Measurements from ENCODE around the gene LRRC71. TPM values are rescaled to one million over a fixed set of nuclear protein-coding genes. Genes with fewer than 3 reads are reported as not detected.

LRRC71 gene
- total RNA-seq, 1 experiment from 2014 or later: not detected

DNA sequence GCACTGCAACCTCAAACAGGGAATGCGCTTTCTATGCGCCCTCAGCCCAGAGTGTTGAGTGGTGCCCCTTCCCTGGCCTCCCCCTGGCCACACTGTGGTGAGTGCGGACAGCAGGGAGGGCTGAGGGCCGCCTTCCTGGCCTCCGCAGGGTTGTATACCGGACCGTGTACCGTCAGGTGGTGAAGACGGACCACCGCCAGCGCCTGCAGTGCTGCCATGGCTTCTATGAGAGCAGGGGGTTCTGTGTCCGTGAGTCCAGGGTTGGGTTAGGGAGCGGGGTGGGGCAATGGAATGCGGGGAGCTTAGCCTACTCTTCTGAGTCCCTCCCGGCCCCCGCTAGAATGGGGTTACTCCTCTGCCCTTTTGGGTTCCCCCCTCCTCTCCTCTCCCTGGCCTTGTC lies 15.3 kb upstream of the LRRC71 start:
- no peak for DNase-seq (ENCODE audit: low read depth)

DNA sequence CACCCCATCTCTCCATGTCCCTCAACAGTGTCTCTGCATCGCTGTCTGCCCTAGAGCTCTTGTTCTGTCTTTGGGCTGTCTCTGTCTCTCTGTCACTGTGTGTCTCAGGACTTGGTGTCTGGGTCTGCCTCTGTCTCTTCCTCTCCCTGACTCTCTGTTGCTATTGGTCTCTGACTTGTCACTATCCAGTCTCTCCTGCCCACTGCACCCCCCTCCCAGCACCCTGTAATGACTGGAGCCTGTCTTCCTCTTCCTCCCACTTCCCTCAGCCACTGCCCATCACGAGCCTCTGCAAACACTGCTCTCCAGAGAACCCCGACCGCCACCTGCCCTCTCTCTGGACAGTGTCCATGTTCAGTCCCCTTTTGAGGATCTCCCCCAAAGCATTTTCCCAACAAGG lies 14.8 kb upstream of the LRRC71 start:
- DNase-seq (ENCODE audit: low read depth): no peak

DNA sequence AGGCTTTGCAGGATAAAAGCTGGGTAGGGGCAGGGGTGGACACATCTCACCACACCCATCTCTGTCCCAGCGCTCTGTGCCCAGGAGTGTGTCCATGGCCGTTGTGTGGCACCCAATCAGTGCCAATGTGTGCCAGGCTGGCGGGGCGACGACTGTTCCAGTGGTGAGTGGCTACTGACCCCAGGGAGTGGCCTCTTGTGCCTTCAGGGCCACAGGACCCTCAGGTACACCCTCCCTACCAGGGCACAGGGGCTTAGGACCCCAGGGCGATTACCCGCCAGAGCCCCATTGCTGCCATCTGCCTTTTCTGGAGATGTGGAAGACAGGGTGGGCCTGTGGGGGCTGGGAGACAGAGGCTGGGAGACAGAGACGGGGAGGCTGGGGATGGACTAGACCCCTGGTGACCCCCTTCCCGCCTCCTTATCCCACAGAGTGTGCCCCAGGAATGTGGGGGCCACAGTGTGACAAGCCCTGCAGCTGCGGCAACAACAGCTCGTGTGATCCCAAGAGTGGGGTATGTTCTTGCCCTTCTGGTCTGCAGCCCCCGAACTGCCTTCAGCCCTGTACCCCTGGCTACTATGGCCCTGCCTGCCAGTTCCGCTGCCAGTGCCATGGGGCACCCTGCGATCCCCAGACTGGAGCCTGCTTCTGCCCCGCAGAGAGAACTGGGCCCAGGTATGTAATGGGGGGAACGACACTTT lies 14.1 kb upstream of the LRRC71 start:
- no peak for DNase-seq (ENCODE audit: low read depth)

DNA sequence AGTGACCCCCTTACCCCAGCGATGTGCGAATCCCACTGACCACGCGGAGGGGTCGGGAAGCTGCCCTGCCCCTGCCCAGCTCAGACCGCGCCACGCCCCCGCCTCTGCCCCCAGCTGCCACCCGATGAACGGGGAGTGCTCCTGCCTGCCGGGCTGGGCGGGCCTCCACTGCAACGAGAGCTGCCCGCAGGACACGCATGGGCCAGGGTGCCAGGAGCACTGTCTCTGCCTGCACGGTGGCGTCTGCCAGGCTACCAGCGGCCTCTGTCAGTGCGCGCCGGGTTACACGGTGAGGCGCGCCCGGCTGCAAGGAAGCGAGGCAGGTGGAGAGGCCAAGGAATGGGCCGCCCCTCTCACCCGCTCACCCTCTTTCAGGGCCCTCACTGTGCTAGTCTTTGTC lies 11.9 kb upstream of the LRRC71 start:
- no peak for DNase-seq (ENCODE audit: low read depth)

DNA sequence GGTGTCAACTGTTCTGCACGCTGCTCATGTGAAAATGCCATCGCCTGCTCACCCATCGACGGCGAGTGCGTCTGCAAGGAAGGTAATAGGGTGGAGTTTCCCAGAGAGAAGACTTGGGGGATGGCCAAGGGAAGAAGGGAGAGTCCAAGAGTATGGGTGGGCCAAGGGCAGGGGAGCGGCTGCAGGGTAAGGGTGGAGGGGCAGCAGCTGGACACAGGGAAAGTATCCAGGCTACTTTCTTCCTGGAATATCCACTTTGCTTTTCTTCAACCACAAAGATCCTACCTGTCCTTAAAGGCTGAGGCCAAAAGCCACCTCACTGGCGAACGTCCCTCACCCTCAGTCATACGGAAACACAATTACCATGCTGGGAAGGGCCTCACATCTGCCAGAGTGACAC lies 11.5 kb upstream of the LRRC71 start:
- no peak for DNase-seq (ENCODE audit: low read depth)

DNA sequence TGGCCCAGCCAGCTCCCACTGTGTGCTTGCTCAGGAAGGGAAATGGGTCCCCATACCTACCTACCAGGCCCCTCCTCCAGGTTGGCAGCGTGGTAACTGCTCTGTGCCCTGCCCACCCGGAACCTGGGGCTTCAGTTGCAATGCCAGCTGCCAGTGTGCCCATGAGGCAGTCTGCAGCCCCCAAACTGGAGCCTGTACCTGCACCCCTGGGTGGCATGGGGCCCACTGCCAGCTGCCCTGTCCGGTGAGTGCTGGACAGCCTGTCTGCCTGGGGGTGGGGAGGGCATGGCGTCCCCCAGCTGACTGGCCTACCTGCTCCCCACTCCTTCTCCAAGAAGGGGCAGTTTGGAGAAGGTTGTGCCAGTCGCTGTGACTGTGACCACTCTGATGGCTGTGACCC lies 10.8 kb upstream of the LRRC71 start:
- DNase-seq (ENCODE audit: low read depth): no peak

DNA sequence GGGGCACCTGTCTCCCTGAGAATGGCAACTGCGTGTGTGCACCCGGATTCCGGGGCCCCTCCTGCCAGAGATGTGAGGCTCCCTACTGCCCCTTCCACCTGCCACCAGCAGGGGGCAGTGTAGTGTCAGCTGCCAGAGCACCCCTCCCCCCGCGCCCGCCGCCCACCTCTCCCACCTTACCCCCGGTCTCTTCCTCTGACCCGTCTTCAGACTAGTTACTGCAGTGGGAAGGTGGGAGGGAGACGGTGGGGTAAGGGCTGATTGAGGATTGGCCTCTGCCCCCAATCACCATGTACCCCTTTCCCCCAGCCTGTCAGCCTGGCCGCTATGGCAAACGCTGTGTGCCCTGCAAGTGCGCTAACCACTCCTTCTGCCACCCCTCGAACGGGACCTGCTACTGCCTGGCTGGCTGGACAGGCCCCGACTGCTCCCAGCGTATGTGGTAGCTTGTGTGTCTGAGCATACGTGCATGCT lies 10.1 kb upstream of the LRRC71 start:
- peak; percentile 47 for DNase-seq (ENCODE audit: low read depth)

DNA sequence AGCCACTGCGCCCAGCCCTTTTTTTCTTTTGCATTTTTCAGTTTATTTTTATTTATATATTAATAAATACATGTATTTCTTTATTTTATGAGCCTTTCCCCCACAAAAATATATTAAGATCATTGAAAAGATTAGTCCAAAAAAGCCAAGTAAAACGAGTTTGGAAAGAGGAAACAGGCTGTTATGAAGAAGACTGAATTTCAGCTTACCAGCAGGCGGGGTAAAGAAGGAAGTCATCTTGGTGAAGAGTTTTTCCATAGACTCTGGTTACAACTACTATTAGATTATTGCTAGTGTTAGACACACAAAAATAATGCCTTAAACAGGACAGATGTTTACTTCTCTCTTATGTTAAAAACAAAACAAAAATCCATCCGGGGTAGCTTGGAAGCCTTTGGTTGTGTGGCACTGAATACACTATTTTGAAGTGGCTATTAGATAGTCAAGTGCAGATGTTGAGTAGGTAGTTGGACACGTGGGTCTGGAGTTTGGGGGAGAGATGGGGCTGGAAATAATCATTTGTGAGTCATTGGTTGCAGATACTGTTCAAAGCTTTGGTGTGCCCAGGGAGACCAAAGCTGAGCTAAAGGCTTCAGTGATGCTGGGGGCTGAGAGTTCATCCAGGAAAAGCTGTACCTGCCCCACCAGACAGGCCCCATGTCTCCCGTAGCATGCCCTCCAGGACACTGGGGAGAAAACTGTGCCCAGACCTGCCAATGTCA lies 8.7 kb upstream of the LRRC71 start:
- no peak for DNase-seq (ENCODE audit: low read depth)

DNA sequence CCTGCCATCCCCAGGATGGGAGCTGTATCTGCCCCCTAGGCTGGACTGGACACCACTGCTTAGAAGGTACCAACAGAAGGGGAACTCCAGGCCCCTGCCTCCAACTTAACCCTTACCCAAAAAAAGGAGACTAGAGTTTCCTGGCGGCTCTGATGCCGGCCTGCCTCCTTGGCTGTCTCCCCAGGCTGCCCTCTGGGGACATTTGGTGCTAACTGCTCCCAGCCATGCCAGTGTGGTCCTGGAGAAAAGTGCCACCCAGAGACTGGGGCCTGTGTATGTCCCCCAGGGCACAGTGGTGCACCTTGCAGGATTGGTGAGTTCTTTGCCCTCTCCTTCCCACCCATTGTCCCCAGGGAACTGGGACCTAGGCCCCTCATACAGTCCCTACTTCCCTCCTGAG lies 8.1 kb upstream of the LRRC71 start:
- DNase-seq (ENCODE audit: low read depth): no peak

DNA sequence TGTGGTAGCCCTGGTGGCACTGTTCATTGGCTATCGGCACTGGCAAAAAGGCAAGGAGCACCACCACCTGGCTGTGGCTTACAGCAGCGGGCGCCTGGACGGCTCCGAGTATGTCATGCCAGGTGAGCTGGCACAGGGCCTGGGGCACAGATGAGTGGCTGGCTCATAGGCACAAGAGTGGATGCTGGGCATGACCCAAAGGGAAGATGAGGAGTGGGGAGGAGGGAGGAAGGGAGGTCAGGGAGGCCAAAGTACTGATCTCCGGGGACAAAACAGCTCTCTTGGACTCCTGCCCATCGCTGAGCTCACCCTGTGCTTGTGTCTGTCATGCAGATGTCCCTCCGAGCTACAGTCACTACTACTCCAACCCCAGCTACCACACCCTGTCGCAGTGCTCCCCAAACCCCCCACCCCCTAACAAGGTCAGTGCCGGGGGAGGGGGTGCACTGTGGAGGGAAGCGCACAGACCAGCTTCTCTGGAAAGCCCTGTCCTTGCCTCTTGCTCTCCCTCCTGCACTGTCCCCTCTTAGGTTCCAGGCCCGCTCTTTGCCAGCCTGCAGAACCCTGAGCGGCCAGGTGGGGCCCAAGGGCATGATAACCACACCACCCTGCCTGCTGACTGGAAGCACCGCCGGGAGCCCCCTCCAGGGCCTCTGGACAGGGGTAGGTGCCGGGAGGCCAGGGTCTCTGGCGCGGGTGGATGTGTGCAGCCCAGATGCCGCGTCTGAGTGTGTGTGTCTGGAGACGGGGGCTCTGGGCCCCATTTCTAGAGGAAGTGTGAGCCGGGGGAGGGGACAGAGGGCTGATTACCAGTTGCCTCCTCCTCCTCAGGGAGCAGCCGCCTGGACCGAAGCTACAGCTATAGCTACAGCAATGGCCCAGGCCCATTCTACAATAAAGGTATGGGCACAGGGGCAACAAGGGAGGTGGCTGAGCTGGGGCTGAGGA lies 7.3 kb upstream of the LRRC71 start:
- no peak for DNase-seq (ENCODE audit: low read depth)

DNA sequence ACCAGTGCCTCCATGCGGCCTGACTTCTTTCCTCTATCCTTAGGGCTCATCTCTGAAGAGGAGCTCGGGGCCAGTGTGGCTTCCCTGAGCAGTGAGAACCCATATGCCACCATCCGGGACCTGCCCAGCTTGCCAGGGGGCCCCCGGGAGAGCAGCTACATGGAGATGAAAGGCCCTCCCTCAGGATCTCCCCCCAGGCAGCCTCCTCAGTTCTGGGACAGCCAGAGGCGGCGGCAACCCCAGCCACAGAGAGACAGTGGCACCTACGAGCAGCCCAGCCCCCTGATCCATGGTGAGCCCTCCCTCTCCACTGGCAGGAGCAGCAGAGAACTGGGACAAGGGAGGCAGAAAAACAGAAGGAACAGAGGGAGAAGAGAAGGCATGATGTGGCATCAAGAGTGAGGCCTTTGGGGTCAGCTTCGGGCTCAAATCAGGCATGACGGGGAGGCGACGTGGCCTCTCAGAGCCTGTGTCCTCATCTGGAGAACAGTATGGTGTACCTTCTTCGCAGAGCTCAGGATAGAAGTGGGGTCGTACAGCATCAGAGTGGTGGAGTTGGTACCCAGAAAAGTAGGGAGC lies 6.5 kb upstream of the LRRC71 start:
- no peak for DNase-seq (ENCODE audit: low read depth)

DNA sequence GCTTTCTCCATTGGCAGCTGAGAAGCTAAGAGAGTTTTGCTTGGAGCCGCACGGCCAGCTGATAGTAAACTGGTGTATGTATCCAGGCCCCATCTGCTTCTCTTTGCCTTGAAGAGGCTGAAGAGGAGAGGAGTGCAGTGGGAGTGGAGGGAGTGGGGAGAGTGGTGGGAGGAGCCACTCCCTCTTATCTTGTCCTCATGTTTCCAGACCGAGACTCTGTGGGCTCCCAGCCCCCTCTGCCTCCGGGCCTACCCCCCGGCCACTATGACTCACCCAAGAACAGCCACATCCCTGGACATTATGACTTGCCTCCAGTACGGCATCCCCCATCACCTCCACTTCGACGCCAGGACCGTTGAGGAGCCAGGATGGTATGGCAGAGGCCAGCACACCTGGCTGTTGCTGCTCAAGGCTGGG lies 6.0 kb upstream of the LRRC71 start:
- peak; percentile 56 for DNase-seq (ENCODE audit: low read depth)

DNA sequence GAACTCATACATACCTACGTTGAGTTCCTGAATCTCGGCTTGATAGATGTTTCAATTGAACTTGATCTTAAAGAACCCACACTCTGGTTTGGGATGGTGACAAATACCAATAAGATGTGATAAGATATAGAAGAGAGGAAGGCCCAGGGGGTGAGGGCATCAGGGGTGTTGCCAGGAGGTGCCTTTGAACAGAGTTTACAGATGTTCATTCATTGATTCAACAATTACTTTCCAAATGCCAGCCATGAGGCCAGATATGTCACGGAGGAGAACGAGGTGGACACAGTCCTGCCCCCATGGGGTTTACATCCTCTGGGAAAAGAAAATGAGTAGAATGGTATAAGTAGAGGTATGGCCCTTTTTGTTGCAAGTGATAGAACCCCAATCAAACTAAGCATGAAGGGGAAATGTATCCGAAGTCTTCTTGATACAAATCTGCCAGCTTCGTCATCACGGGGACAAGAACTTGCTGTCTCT lies 659 bp downstream of the LRRC71 start:
- no peak for DNase-seq (ENCODE audit: low read depth)

DNA sequence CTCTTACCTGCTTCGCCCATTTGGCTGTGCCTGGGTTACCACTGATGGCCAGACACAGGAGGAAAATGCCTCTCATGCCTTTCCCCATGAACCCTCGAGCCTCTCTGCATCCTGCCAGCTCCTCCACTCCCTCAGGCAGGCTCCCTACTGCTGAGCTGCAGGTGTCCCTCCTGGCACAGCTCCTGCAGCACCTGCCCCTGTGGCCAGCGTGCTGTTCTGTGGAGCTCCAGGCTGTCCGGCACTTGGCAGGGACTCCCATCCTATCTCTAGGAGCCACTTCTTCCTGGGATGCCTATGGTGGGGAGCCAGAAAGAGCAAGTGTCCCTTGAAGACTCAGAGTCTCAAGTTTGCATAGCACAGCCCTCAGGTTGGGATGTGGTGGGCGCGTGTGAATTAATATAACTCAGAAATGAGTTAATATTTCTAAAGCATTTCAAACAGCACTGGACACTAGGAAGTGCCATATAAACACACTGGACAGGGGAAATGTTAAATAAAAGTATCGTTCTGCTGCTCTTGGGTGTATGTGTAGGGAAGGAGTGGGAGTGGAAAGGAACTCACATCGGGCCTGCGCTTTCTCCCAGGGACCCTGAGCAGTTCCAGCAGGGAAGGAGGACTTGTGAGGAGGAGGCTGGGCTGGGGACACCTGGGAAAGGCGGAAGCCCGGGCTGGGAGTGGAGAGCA lies 2.7 kb downstream of the LRRC71 start:
- no peak for DNase-seq (ENCODE audit: low read depth)

DNA sequence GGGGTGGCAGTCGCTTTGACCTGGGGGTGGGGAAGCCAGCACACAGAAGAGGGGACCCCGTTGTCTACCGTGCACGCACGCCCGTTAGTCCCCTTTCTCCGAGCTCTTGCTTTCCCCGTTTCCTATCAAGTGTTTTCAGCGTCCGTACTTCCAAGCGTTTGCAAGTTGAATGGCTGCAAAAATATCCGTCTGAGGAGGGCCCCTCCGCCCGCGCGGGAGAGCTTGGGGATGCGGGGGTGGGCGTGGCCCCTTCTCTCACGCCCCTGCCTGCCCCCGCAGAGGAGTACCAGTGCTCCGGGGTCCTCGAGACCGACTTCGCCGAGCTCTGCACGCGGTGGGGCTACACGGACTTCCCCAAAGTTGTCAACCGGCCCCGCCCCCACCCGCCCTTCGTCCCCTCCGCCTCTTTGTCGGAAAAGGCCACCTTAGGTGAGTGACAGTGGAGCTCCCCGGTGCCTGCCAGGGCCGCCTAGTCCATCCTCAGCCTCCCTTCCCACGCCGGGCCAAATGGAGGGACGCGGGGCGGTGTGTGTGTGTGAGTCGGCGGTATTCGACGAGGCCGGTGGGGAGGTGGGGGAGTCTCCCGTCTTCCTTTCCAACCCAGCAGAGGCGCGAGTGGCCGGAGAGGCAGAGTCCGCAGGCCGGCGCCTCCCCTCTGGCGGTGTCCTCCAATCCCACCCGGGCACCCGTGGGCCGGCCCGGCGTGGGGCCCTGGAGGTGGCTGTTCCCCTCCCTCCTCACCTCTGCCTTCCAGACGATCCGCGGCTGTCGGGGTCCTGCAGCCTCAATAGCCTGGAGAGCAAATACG lies 3.4 kb downstream of the LRRC71 start:
- no peak for DNase-seq (ENCODE audit: low read depth)

DNA sequence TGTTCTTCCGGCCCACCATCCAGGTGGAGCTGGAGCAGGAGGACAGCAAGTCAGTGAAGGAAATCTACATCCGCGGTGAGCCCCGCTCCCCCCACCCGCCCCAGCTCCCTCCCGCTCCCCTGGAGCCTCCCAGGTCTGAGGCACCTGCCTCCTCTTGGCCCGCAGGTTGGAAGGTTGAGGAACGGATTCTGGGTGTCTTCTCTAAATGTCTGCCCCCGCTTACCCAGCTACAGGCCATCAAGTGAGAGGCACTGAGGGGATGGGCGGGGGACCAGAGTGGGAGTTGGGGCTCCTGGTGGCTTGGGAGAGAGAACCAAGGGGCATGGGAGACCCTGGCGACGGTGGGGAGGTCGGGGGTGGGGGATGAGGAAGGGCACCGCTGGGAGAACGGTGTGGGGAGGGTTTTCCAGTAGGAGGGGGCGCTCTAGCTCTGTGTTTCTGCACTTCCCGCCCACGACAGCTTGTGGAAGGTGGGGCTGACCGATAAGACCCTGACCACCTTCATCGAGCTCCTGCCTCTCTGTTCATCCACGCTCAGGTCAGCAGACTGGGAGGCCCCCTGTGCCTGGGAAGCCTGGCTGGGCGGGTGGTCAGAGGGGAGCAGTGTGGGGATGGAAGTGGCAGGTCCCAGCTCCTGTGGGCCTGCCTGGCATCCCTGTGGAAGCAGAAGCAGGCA lies 4.2 kb downstream of the LRRC71 start:
- no peak for DNase-seq (ENCODE audit: low read depth)

DNA sequence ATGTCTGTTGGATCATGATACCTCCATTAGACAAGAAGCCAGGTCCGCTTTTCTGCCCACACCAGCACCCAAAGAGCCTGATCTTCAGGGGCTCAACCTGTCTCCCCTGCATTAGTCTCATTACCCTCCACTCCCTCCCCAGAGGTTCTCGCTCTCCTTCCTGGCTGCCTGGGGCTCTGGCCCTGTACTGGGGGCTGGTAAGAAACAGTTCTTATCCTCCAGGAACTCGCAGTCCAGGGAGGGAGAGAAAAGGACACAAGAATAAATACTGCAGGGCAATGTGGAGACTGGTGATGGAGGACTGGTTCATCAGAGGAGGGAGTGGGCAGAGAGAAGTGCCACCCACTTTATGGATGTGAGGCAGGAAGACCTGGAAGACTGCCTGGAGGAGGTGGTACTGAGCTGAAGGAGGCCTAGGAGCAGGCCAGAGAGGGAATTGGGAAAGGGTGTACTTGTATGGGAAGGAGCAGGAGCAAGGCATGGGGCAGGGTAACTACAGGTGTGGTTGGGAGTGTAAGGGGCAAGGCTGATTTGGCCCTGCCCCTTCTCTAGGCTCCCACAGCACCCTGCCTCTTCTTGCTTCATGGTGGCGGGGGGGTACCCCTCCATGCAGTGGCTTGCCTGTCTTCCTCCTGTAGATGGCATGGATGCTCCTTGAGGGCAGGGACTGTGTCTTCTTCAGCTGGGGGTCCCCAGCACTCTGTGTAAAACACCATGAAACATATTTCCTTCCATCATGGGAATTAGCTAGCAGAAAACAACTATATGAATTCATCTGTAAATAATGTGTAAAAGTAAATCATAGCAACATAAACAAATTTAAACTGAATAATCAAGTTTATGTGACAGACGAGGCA lies 5.0 kb downstream of the LRRC71 start:
- no peak for DNase-seq (ENCODE audit: low read depth)

DNA sequence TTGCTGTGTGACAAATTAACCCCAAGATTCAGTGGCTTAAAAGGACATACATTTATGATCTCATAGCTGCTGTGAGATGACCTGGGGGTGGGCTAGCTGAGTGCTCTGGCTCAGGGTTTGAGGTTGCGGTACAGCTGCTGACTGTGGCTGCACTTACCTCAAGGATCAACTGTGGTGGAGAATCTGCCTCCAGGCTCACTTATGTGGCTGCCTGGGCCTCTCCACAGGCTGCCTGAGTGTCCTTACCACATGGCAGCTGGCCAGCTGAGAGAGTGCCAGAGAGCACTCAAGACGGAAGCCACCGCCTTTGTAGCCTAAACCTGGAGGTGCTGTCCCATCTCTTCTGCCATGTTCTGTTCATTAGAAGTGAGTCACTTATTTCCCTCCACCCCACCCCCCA lies 5.7 kb downstream of the LRRC71 start:
- peak; percentile 99 for DNase-seq (ENCODE audit: low read depth)

DNA sequence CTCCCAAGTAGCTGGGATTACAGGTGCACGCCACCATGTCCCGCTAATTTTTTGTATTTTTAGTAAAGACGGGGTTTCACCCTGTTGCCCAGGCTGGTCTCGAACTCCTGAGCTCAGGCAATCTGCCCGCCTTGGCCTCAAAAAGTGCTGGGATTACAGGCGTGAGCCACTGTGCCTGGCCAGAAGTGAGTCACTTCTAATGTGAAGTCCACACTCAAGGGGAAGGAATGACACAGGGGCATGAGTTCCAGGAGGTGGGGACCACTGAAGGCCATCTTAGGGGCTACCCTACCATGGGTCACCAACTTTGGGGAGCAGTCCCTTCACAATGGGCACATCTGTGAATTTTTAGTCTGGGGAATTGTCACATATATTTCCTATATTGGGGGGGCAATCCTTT lies 6.3 kb downstream of the LRRC71 start:
- peak; percentile 66 for DNase-seq (ENCODE audit: low read depth)
